ENCODE measurements around the gene ATP6V1B1.

DNA sequence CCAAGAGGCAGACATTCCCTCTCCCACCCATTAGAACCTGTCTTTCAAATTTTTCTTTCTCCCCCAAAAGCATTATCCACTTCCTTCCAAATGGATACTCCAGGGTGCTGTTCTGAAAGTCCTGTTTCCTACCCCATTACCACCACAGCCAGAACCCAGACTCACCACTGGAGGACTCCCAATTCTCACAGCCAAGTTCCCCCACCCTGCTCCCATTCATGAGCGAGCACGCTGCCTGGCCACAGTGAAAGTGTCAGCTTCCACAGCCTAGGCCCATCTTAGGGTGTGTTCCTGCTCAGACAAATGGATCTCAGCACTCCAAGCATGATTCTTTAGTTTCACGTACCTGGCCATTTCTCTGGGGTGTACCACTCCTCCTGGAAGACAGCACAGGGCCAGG lies 38.9 kb downstream of the ATP6V1B1 start:
- TF ChIP-seq, protein P1, sequence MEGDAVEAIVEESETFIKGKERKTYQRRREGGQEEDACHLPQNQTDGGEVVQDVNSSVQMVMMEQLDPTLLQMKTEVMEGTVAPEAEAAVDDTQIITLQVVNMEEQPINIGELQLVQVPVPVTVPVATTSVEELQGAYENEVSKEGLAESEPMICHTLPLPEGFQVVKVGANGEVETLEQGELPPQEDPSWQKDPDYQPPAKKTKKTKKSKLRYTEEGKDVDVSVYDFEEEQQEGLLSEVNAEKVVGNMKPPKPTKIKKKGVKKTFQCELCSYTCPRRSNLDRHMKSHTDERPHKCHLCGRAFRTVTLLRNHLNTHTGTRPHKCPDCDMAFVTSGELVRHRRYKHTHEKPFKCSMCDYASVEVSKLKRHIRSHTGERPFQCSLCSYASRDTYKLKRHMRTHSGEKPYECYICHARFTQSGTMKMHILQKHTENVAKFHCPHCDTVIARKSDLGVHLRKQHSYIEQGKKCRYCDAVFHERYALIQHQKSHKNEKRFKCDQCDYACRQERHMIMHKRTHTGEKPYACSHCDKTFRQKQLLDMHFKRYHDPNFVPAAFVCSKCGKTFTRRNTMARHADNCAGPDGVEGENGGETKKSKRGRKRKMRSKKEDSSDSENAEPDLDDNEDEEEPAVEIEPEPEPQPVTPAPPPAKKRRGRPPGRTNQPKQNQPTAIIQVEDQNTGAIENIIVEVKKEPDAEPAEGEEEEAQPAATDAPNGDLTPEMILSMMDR (conservative IDR thresholded peaks at IDR 0.05 in 1 of 2, IDR thresholded peaks at IDR 0.05 in 1 of 2; ENCODE audit: extremely low read depth in 1 of 2, insufficient read depth in 1 of 2, low read depth in 1 of 2, low read length in 2 of 2): no peak
- TF ChIP-seq EZH2 (IDR thresholded peaks at IDR 0.05; ENCODE audit: borderline replicate concordance, low read length): no peak
